Adrenal gland (tissue), 5 donors: ENCODE data around the gene CLSTN3.

Experiments
- CTCF ChIP-seq, 6 experiments: fragments of 450-650 bp in 4 of 6; fragments of 200-600 bp in 2 of 6; sonication (generic) in 1 of 6; IDR thresholded peaks; 1 replicate in 5 of 6; 2 replicates in 1 of 6; pipeline versions ENCODE4 v1.5.1 to v1.8.0; 2016 to 2021; ENCODE audit warnings: antibody characterized with exemption in 6 of 6, mild to moderate bottlenecking in 2 of 6, moderate library complexity in 1 of 6
- POLR2A ChIP-seq, 2 donors: fragments of 450-650 bp; IDR thresholded peaks; one replicate each; pipeline ENCODE4 v1.6.1; 2017; ENCODE audit warnings: antibody characterized with exemption in 2 of 2, mild to moderate bottlenecking in 2 of 2, moderate library complexity in 1 of 2
- donor health status: DM: no; HTN: no; CAD: no.

- TF ChIP-seq CTCF (IDR thresholded peaks at IDR 0.05) = no peak
- no peak for TF ChIP-seq POLR2A (IDR thresholded peaks at IDR 0.05)
Measured at GRCh38 chr12:7114008-7114407, 16.2 kb upstream of the CLSTN3 start.
